GM12892 (cell line): ENCODE measurements around the gene SRM.
"Not testable (repeated sequence)": the region's sequence is repeated elsewhere in the genome, so short reads cannot be mapped to it uniquely, and the experiment has no call there.

Source experiments
- DNase-seq: peaks from one replicate; pipeline ENCODE4 v3.0.0; 2011; ENCODE audit not compliant: insufficient read length
- FAIRE-seq: peaks from 2 replicates; lab custom pipeline; 2011; peaks lifted over from hg19 to GRCh38; lab: Jason Lieb, UNC
- POLR2A ChIP-seq: IDR thresholded peaks from 2 replicates; pipeline ENCODE4 v1.6.1; 2011; ENCODE audit warnings: low read depth, low read length, control low read depth
- POLR2AphosphoS5 ChIP-seq: IDR thresholded peaks from 2 replicates; pipeline ENCODE4 v1.6.1; 2011; ENCODE audit warnings: low read depth, low read length, control low read depth
- TAF1 ChIP-seq: IDR thresholded peaks from 2 replicates; pipeline ENCODE4 v1.6.1; 2011; ENCODE audit warnings: low read depth, mild to moderate bottlenecking, control low read depth, low read length, borderline replicate concordance

The SRM gene

GRCh38 chr1:11039351-11040104, 20.3 kb downstream of the SRM start:
- FAIRE-seq (no peak), DNase-seq (no peak)
- TF ChIP-seq POLR2A (no peak), TAF1 (no peak), POLR2AphosphoS5 (no peak)

- FAIRE-seq, result peak; percentile 84
- peak; percentile 81 for DNase-seq
- no peak for TF ChIP-seq POLR2AphosphoS5
- no peak for TF ChIP-seq POLR2A
- no peak for TF ChIP-seq TAF1
Observed at GRCh38 chr1:11037740-11038182, 22.1 kb downstream of the SRM start.

GRCh38 chr1:11037019-11037739, 22.6 kb downstream of the SRM start:
- DNase-seq, FAIRE-seq: not testable (repeated sequence)

- FAIRE-seq (no peak), DNase-seq (no peak)
- no peak for TF ChIP-seq TAF1
- TF ChIP-seq POLR2AphosphoS5, result peak; percentile 60; the same call in 1 of the 2 replicates
- TF ChIP-seq POLR2A, result 0 out of 2 replicates have a peak, but pooled peaks have one; percentile 32
Observed at GRCh38 chr1:11031624-11032262, 28.1 kb downstream of the SRM start.

- no peak; the same call in 1 of the 2 replicates for TF ChIP-seq POLR2A
- peak; percentile 76; the same call in 1 of the 2 replicates for TF ChIP-seq POLR2AphosphoS5
- no peak for FAIRE-seq
- no peak for DNase-seq
Observed at GRCh38 chr1:11030865-11031264, 29.0 kb downstream of the SRM start.

- no peak for FAIRE-seq
Observed at GRCh38 chr1:11028018-11028417, 31.8 kb downstream of the SRM start.

GRCh38 chr1:11027316-11027715, 32.5 kb downstream of the SRM start:
- no peak for FAIRE-seq
- no peak for TF ChIP-seq POLR2A
- no peak for TF ChIP-seq TAF1
- TF ChIP-seq POLR2AphosphoS5, result no peak
- DNase-seq, result no peak

More at GRCh38 chr1:11028018-11028417, 31.8 kb downstream of the SRM start:
- DNase-seq, result no peak
- no peak for TF ChIP-seq POLR2AphosphoS5
- TF ChIP-seq TAF1, result no peak
- no peak for TF ChIP-seq POLR2A

- DNase-seq (no peak), FAIRE-seq (no peak)
- TF ChIP-seq POLR2AphosphoS5, result peak; percentile 61
- TF ChIP-seq POLR2A, result peak; percentile 46
- no peak for TF ChIP-seq TAF1
Observed at GRCh38 chr1:11026903-11027302, 32.9 kb downstream of the SRM start.

GRCh38 chr1:11026052-11026451, 33.8 kb downstream of the SRM start:
- DNase-seq (no peak), FAIRE-seq (no peak)
- TF ChIP-seq POLR2AphosphoS5 (no peak), POLR2A (no peak), TAF1 (no peak)

GRCh38 chr1:11025618-11026017, 34.2 kb downstream of the SRM start:
- no peak for TF ChIP-seq TAF1
- TF ChIP-seq POLR2AphosphoS5, result no peak
- no peak for TF ChIP-seq POLR2A
- FAIRE-seq (no peak), DNase-seq (no peak)

GRCh38 chr1:11024874-11025203, 35.0 kb downstream of the SRM start:
- no peak for TF ChIP-seq POLR2A
- TF ChIP-seq POLR2AphosphoS5, result no peak
- no peak for TF ChIP-seq TAF1
- DNase-seq (no peak), FAIRE-seq (no peak)
